KBM-7 (cell line): ENCODE measurements around the gene DNAJC28.
"Not testable (repeated sequence)": the region's sequence is repeated elsewhere in the genome, so short reads cannot be mapped to it uniquely, and the experiment has no call there.

Experiments used
- DNase-seq: peaks from one replicate; pipeline ENCODE4 v3.0.0-alpha.2; 2015
- in situ Hi-C: fragments of 300-500 bp; cut with MboI; formaldehyde crosslinking; loops from 2 replicates; pipeline ENCODE4 v1.14.3; 2020; ENCODE audit warnings: low sequenced_read_pairs, low pct_unique_long_range_greater_than_20kb, mixed read lengths

Gene DNAJC28, protein sequence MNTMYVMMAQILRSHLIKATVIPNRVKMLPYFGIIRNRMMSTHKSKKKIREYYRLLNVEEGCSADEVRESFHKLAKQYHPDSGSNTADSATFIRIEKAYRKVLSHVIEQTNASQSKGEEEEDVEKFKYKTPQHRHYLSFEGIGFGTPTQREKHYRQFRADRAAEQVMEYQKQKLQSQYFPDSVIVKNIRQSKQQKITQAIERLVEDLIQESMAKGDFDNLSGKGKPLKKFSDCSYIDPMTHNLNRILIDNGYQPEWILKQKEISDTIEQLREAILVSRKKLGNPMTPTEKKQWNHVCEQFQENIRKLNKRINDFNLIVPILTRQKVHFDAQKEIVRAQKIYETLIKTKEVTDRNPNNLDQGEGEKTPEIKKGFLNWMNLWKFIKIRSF

DNA sequence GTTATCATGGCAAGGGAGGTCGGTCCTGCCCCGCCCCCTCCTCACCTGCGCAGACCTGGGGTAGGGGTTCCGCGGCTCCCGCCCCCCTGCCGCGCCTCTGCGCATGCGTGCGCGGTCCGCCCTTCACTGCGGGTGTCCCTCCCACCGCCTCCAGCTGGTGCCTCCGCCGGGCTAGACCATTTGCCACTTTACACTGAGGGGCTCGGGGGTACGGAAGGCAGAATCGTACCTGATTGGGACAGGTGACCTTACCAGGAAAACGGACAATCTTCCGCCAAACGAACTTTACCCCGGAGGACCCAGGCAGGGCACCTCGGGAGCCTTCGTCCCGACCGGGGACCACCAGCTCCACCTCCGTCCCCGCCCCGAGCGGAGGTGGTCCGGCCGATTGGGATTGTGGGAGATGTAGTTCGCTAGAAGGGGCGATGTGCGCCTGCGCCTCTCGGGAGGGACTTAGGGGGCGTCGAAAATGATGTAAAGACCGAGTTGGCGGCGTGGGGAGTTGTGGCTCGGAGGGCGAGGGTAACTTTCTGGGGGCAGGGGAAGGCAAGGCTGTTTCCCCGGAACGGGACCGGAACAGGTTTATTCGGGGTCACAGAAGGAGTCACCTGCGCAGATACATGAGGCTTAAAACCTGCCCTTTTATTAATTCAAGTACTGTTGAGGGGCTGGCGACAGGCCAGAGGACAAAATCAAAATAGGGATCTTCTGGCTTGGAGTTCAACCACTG is at the start of gene DNAJC28:
Gene DNAJC28 (minus strand): TSS at position 344 of the 730 bp plus-strand sequence. CDS start 2,323 bp downstream, outside the sequence.
- in situ Hi-C loops = no loop called here
- peak; percentile 97 for DNase-seq

DNA sequence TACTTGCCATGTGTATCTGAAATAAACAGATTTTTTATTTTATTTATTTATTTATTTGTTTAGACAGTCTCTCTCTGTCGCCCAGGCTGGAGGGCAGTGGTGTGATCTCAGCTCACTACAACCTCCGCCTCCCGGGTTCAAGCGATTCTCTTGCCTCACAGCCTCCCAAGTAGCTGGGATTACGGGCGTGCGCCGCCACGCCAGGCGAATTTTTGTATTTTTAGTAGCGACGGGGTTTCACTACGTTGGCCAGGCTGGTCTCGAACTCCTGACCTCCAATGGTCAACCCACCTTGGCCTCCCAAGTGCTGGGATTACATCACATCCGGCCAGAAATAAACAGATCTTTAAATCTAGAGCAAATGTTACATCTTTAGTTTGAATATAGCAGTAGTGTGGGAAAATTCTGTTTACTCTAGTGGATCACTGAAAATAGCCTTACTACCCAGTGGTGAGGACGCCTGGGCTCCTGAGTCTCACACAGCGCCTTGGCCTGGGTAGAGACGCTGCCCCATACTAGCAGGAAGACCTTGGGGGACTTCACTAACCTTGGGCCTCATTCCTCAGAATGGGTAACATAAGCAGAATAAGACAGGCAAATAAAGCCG is 49.7 kb upstream of the DNAJC28 start:
- in situ Hi-C loops = no loop called here
- peak; percentile 59 for DNase-seq

DNA sequence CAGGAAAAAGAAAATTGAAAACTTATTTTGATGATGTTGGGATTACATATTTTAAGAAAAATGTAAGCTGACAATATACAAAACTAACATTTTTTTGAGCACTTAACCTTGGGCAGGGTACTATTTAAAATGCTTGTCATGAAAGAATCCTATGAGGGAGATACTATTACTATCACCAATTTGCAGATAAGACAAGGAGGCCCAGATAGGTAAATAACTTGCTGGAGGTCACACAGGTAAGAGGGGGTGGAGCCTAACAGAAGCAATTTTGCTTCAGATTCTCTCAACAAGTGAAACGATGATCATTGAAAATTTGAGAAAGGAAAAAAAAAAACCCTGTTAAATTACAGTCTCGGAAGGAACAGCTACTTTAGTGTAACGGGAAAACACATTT is 49.2 kb upstream of the DNAJC28 start:
- in situ Hi-C loops = no loop called here
- DNase-seq = no peak

DNA sequence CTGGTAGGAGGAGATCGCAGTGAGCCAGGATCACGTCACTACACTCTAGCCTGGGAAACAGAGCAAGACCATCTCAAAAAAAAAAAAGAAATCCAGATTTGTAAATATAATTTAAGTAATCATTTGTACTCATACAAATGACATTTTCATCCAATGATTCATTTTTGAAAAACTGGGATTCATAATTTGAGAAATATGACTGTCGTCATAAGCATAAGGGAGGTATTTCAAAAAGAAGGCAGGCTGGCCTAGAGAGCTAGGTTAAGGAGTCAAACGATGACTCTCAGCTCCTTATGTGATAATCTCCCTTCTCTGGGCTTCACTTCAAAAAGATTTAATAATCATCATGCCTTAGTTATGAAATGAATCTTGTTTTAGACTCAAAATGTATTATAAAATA is 48.1 kb upstream of the DNAJC28 start:
- DNase-seq = no peak
- in situ Hi-C loops = no loop called here

DNA sequence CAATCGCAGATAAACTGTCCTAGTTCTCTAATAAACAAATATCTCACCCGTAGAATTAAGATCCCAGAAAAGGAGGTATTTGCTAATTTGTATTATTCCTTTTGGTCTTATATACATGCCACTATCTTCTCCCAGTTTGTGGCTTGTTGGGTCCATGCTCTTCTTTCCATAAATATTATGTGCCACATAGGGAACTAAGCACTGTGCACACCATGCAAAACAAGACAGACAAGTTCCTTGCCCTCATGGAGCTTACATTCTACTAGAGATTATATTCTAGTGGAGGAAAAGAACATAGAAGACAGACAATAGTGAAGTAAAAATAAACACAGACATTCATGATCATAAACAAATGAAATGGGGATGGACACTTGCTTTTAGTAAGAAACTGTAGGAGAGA is 45.7 kb upstream of the DNAJC28 start:
- DNase-seq = no peak
- in situ Hi-C loops = no loop called here

DNA sequence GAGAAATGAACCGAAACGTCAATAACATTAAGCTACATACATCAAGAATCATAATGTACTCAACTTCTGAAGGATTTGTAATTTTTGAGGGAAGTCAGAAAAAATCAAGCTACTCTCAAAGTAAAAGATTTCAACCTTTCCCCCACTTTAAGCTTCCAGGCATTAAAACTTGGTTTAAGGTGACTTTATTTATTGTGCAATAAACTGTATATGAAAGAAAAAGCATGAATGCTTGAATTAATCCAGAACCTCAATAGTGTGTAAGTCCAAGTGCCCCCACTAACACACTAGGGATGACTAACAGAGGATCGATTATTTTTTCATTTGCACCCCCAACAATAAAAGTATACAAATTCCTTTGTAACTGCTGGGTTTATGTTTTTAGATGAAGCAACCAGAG is 39.5 kb upstream of the DNAJC28 start:
- in situ Hi-C loops = no loop called here
- DNase-seq = no peak

DNA sequence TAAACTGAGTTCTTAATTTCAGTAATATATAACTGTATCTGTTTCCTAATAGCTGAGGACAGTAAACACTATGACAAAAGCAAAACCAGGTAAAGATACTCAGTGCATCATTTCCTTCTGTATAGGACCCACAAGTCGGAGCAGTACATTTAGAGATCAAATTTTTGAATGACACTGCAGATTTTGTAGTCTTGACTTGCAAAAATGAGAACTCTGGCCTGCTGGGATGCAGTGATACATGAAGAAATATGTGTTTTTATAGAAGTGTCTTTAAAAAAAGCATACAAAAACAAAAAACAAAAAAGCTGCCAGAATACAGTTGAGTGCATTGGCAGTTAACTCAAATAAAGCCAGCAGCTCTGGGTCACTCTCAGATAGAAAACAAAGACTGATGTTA is 31.4 kb upstream of the DNAJC28 start:
- in situ Hi-C loops = no loop called here
- no peak for DNase-seq

DNA sequence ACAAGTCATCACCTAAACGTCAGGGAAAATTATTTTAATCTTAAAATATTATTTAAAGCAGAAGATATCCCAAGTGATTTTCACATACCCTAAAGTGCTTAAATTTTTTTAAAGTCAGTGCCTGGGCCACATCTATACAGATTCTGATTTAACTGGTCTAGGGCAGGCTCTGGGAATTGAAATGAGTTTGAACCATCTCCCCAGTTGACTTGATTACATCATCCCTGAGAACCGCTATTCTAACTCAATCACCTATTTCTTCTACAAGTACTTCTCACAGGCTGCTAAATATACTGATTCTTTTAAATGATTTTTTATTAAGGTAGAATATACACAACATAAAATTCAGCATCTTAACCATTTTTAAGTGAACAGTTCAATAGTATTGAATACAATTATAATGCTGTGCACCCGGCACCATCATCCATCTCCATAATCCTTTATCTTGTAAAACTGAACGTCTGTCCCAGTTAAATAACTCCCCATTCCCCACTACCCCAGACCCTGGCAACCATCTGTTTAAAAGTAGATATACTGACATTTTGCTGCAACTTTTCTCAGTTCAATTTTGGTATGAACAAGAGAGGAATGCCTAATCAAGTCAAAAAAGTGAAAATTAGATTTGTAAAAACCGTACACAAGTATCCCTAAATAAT is 30.9 kb upstream of the DNAJC28 start:
- DNase-seq = no peak
- in situ Hi-C loops = no loop called here

DNA sequence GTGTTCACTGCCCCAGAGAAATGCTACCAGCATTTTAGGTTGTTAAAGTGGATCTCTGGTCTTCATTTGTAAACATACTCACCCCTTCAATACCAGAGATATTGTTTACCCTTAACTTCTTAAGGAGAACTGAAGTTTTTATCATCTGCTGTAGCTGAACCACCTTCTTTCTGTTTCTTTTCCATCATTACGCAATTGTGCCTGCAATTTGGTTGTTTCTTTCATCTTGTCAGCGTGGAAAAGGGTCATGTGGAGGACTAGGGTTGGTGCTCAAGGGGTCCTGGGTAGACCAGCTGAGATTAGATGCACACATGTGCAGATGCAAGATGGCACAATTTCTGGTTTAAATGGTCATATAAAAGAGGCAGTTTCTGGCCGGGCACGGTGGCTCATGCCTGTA is 27.4 kb upstream of the DNAJC28 start:
- DNase-seq = no peak
- in situ Hi-C loops = no loop called here

DNA sequence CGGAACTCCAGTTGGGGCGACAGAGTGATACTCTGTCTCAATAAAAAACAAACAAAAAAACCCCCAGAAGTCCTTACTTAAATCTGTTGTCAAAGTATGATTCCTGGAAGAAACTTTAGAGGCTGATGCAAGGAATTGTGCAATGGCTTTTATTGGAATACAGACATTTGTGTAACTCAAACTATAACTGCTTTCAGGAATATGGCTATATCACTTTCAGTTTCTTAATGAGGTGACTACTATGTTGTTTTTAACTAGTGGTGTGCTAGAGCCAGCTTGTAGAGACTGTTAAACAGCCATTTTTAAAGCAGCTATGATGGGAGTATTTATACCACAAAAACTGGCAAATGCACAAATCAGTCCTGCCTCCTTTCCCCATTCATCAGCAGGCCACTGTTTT is 22.7 kb upstream of the DNAJC28 start:
- in situ Hi-C loops = no loop called here
- no peak for DNase-seq

DNA sequence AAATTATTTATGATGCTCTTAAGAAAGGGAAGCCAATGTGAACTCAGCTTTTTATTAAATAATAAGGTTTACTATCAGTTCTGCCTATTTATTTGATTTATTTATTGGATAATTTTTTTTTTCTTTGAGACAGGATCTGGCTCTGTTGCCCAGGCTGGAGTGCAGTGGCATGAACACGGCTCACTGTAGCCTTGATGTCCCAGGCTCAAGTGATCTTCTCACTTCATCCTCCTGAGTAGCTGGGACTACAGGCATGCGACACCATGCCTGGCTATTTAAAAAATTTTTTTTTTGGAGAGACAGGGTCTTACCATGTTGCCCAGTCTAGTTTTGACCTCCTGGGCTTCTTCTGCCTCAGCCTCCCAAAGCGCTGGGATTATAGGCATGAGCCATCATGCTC is 21.0 kb upstream of the DNAJC28 start:
- in situ Hi-C loops = no loop called here
- DNase-seq = no peak

DNA sequence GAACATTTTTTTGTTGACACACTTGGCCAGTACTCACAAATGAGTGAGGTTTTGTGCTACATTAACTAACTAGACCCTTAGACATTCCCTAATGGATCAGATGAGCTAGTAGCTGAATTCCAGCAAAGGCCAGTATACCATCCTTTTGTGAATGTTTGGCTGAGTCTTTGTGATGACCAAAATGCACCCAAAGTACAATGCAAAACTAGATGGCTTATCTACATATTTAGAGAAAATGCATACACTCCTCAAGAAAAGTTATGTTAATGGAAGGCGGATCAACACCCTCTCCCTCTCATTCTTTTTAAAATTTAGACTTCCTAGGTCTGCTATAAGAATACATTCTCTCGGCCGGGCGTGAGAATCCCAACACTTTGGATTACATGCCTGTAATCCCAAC is 20.1 kb upstream of the DNAJC28 start:
- in situ Hi-C loops = no loop called here
- DNase-seq = no peak

DNA sequence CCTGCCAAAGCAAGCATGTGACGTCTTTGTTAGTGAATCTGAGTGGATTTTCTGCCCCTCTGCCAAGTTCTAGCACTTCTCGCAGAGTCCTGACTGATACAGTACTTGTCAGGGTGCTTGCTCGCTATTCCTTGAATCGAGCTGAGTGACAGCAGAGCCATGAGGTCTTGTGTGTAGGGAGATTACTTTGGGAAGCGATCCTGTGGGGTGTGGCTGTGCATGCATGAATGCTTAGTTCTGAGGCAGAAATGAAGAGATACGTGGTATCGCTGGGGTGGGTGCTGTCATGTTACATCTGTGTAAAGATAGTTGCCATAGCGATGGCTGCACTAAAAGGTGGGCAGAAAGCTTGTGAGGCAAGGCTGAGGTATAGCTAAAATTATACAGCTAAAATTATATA is 19.3 kb upstream of the DNAJC28 start:
- DNase-seq = no peak
- in situ Hi-C loops = no loop called here

DNA sequence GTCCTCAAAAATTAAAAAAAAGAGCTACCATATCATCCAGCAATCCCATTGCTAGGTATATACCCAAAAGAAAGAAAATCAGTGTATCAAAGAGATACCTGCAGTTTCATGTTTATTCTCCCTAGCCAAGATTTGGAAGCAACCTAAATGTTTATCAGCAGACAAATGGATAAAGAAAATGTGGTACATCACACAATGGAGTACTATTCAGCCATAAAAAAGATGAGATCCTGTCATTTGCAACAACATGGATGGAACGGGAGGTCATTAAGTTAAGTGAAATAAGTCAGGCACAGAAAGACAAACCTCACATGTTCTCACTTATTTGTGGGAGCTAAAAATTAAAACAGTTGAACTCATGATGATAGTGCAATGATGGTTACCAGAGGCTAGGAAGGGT is 15.5 kb upstream of the DNAJC28 start:
- in situ Hi-C loops, DNase-seq: not testable (repeated sequence)

DNA sequence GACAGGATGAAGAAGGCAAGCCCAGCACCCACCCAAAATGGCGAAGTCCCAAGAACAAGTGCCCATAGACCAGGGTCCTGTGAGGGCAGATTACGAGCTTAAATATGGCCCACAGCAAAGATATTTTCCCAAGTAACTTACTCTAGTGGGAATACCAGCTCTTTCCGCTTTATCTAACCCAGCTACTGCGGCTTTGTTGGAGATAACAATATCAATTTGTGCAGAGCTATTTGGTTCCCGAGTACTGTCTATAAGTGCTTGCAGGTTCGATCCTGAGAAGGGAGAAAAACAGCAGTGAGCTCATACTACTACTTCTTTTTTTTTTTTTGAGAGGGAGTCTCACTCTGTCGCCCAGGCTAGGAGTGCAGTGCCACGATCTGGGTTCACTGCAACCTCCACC is 14.3 kb upstream of the DNAJC28 start:
- in situ Hi-C loops = no loop called here

DNA sequence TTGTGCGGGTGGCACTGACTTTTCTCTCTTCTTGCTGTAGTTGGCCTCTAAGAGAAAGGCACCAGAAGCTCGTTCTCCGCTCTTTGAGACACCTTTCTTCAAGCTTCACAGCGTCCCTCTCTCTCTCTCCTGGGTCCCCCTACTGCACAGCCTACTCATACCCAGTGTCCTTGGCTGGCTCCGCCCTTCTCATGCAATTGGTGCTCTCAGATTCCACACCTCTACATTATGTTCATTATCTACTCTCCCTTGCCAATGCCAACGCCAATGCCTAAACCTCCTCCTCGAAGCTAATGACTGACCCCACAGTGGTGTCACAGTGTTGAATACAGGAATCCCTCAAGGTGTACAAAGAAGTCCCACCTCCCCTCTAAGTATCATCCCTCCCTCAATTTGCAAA is 4.8 kb upstream of the DNAJC28 start:
- DNase-seq = no peak
- in situ Hi-C loops = no loop called here

More for the DNA sequence above, 14.3 kb upstream of the DNAJC28 start:
- no peak for DNase-seq

DNA sequence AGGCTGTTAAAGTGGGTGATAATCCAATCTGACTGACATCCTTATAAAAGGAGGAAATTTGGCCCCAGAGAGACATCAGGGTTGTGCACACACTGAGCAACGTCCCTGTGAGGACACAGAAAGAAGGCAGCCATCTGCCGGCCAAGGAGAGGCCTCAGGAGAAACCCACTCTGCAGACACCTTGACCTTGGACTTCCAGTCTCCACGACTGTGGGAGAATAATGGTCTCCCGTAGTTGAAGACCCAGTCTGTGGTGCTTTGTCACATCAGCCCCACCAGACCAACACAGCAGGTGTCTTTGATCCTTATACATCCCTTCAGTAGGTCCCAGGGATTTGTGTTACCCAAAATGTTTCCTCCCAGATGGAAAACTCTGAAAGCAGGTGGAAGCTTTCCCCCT is 4.2 kb upstream of the DNAJC28 start:
- DNase-seq = no peak
- in situ Hi-C loops = no loop called here

DNA sequence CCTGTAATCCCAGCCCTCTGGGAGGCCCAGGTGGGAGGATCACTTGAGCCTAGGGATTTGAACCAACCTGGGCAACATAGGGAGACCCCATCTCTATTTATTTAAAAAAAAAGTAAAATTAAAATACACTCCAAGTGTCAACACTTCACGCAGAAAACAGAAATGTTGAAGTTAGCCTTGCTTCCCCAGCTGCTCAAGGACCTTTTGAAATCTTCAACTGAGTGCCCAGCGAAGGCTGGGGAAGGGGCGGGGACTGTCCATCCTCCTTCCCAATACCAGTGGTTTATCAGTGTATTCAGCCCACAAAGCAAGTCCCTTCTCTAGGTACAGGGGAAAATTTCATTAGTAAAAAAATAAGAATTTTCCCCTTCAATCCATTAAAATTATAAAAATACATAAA is 2.2 kb upstream of the DNAJC28 start:
- in situ Hi-C loops = no loop called here
- no peak for DNase-seq

DNA sequence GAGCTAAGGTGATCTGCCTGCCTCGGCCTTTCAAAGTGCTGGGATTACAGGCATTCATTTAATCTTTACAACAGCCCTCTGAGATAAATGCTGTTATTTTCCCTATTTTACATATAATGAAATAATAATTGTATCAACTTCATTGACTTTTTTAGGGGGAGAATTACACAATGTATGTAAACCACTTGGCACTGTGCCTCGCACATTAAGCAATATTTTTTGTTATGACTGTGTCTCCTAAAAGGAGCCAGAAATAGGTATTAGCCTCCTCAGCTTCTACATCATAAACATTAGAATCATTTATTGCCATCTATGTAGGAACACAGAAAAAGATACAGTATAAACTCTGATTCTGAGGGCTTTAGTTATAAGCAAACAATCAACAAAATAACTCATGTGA is 1.1 kb upstream of the DNAJC28 start:
- in situ Hi-C loops = no loop called here
- DNase-seq = no peak

DNA sequence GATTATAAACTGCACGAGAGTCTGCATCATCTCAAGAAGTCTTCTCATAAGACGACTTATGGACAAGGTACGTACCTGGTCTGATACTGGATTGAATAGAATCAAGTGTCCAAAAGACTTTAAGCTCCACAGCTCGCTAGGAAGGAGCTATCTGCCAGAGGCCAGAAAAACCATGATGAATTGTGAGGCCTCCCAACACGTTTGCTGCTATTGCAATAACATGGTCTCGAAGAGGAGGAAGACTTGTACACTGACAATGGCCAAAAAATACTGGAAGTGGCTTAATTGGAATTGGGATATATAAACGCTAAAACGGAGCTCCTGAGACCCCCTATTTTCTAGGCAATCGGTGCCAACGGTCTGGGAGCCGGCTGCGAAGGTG is 534 bp downstream of the DNAJC28 start:
- peak; percentile 15 for DNase-seq
- in situ Hi-C loops = no loop called here
